ENCODE results near the gene SNX20. TPM values are rescaled to one million over a fixed set of nuclear protein-coding genes. Genes with fewer than 3 reads are reported as not detected.

Gene SNX20
- total RNA-seq: 1.4 TPM

GRCh38 chr16:50681021-50681885 lies at the start of gene SNX20:
Gene SNX20 (minus strand): TSS chr16:50681312. CDS start chr16:50677526, 3,786 bp downstream.
- no peak for DNase-seq

GRCh38 chr16:50724306-50724705 lies 43.2 kb upstream of the SNX20 start:
- DNase-seq: no peak

- DNase-seq: no peak
These were observed 41.8 kb upstream of the SNX20 start for GRCh38 chr16:50722960-50723359.

- DNase-seq: no peak
These were observed 41.3 kb upstream of the SNX20 start for GRCh38 chr16:50722405-50722737.

GRCh38 chr16:50721549-50722404 lies 40.7 kb upstream of the SNX20 start:
- no peak for DNase-seq

GRCh38 chr16:50719401-50720337 lies 38.6 kb upstream of the SNX20 start:
- no peak for DNase-seq

GRCh38 chr16:50718761-50719400 lies 37.8 kb upstream of the SNX20 start:
- no peak for DNase-seq

- DNase-seq: no peak
These were observed 37.1 kb upstream of the SNX20 start for GRCh38 chr16:50718061-50718760.

- no peak for DNase-seq
These were observed 36.4 kb upstream of the SNX20 start for GRCh38 chr16:50717494-50717893.

GRCh38 chr16:50717091-50717490 lies 36.0 kb upstream of the SNX20 start:
- no peak for DNase-seq

- DNase-seq: no peak
These were observed 31.8 kb upstream of the SNX20 start for GRCh38 chr16:50712956-50713355.

- DNase-seq: no peak
These were observed 31.4 kb upstream of the SNX20 start for GRCh38 chr16:50712560-50712898.

GRCh38 chr16:50711862-50712559 lies 30.9 kb upstream of the SNX20 start:
- DNase-seq: no peak

- no peak for DNase-seq
These were observed 29.9 kb upstream of the SNX20 start for GRCh38 chr16:50711040-50711439.

- no peak for DNase-seq
These were observed 28.9 kb upstream of the SNX20 start for GRCh38 chr16:50709980-50710379.

- no peak for DNase-seq
These were observed 28.1 kb upstream of the SNX20 start for GRCh38 chr16:50709061-50709684.

GRCh38 chr16:50708373-50709060 lies 27.4 kb upstream of the SNX20 start:
- DNase-seq: no peak

- DNase-seq: no peak
These were observed 25.1 kb upstream of the SNX20 start for GRCh38 chr16:50706250-50706649.

GRCh38 chr16:50705436-50706110 lies 24.5 kb upstream of the SNX20 start:
- DNase-seq: no peak
